ENCODE data around the gene TNRC6C.
A peak's percentile ranks its signal among the peaks of the same experiment; 100 is the strongest.

The TNRC6C gene

GRCh38 chr17:78128551-78129350 lies 170.2 kb downstream of the TNRC6C start, which contains the start of gene TMC6:
TMC6 (minus strand) TSS chr17:78128755; CDS start chr17:78126832, 1,923 bp downstream.
- TF ChIP-seq CTCF (IDR thresholded peaks at IDR 0.05; ENCODE audit: insufficient read depth, low read depth, low read length, missing control alignments), result no peak
- peak within 1 kb of the TSS; percentile 66 for H3K4me3 ChIP-seq (ENCODE audit: low read length)
- DNase-seq (ENCODE audit: low read depth), result peak; percentile 60

GRCh38 chr17:78129351-78130089 lies 171.0 kb downstream of the TNRC6C start:
- TF ChIP-seq CTCF (IDR thresholded peaks at IDR 0.05; ENCODE audit: insufficient read depth, low read depth, low read length, missing control alignments), result no peak
- DNase-seq (ENCODE audit: low read depth), result no peak
- H3K4me3 ChIP-seq (ENCODE audit: low read length), result no peak overlapping the region

- H3K4me3 ChIP-seq (ENCODE audit: low read length), result no peak overlapping the region
- no peak for TF ChIP-seq CTCF (IDR thresholded peaks at IDR 0.05; ENCODE audit: insufficient read depth, low read depth, low read length, missing control alignments)
- no peak for DNase-seq (ENCODE audit: low read depth)
Observed at GRCh38 chr17:78130090-78130436, 171.6 kb downstream of the TNRC6C start.

GRCh38 chr17:78130437-78131101 lies 172.1 kb downstream of the TNRC6C start, which contains the start of gene TMC8:
TMC8 (plus strand) TSS chr17:78130771; CDS start chr17:78131589, 818 bp downstream.
- no peak within 1 kb of the TSS for H3K4me3 ChIP-seq (ENCODE audit: low read length)
- TF ChIP-seq CTCF (IDR thresholded peaks at IDR 0.05; ENCODE audit: insufficient read depth, low read depth, low read length, missing control alignments), result no peak
- no peak for DNase-seq (ENCODE audit: low read depth)

GRCh38 chr17:78131172-78132083 lies 172.9 kb downstream of the TNRC6C start:
- peak overlapping the region; percentile 14 for H3K4me3 ChIP-seq (ENCODE audit: low read length)
- DNase-seq (ENCODE audit: low read depth), result no peak

More at GRCh38 chr17:78131172-78132083, 172.9 kb downstream of the TNRC6C start:
- TF ChIP-seq CTCF (IDR thresholded peaks at IDR 0.05; ENCODE audit: insufficient read depth, low read depth, low read length, missing control alignments), result no peak
